IPS-NIHi7 (cell line): ENCODE data around the gene TRIM4.
A peak's percentile ranks its signal among the peaks of the same experiment; 100 is the strongest.
"Not testable (repeated sequence)": the region's sequence is repeated elsewhere in the genome, so short reads cannot be mapped to it uniquely, and the experiment has no call there.

ENCODE experiments used
- DNase-seq: peaks from one replicate; pipeline ENCODE4 v3.0.0; 2012; ENCODE audit warnings: mixed read lengths; ENCODE audit errors: extremely low spot score

Gene TRIM4, protein sequence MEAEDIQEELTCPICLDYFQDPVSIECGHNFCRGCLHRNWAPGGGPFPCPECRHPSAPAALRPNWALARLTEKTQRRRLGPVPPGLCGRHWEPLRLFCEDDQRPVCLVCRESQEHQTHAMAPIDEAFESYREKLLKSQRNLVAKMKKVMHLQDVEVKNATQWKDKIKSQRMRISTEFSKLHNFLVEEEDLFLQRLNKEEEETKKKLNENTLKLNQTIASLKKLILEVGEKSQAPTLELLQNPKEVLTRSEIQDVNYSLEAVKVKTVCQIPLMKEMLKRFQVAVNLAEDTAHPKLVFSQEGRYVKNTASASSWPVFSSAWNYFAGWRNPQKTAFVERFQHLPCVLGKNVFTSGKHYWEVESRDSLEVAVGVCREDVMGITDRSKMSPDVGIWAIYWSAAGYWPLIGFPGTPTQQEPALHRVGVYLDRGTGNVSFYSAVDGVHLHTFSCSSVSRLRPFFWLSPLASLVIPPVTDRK

DNA sequence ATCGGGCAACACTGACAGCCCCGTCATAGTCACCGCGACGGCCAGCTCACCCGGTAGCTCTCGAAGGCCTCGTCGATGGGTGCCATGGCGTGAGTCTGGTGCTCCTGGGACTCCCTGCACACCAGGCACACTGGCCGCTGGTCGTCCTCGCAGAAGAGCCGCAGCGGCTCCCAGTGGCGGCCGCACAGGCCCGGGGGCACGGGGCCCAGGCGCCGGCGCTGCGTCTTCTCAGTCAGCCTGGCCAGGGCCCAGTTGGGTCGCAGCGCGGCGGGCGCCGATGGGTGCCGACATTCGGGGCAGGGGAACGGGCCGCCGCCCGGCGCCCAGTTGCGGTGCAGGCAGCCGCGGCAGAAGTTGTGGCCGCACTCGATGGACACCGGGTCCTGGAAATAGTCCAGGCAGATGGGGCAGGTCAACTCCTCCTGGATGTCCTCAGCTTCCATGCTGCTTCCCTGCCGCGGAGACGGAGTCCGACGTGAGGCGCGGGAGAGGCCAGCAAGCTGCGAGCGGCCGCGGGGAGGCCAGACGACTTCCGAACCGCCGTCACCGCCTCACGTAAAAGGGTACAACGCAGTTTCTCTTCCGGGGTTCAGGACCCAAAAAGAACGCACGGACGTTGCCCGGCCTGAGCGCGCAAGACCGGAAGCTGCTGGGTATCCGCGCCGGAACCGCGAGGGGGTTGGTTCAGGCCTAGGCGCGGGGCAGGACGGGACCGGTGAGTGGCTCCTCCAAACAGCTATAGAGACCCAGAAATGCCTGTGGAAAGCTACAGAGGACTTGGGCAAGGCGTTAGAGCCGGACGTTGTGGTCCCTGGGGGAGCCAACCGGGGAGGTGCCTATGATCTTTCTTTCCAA, at the start of gene TRIM4:
Gene TRIM4, minus strand, starts transcription at position 572 of the 855 bp plus-strand sequence. Its CDS starts 129 bp downstream, at position 443.
- DNase-seq: peak; percentile 65

DNA sequence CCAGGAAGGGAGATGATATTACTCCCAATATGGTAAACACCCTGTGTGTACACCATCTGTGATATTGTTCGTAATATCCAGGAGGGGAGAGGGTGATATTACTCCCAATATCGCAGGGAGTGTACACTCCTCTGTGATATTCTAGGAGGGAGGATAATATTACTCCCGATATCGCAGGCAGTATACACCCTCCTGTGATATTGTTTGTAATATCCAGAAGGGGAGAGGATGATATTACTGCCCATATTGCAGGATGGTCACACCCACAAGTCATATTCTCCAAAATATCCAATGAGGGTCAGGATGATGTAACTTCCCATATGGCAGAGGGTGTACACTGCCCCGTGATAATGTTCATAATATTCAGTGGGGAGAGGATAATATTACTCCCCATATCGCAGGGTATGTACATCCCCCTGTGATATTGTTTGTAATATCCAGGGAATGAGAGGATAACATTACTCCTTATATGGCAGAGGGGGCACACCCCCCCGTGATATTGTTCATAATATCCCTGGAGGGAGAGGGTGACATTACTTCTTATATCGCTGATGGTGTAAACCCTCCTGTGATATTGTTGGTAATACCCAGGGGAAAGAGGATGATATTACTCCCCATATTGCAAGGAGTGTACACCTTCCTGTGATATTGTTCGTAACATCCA, 39.4 kb upstream of the TRIM4 start:
- DNase-seq: no peak

DNA sequence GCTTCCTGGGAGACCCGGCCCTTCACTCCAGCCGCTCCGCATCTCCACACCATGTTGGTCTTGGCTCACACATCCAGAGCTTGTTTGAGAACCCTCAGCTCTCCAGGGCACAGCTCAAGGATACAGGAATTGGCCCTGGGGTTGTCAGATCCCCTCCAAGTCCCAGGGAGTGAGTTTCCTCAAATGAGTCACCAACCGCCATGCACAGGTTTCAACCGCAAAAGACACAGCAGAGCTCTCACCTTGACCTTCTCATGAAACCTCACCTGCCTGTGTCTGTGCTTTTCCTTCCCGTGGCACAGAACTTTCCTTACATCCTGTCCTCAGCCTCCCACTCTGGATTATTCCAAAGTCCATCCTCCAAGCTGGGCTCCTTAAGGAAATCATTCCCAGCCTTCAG, 35.9 kb upstream of the TRIM4 start:
- no peak for DNase-seq

DNA sequence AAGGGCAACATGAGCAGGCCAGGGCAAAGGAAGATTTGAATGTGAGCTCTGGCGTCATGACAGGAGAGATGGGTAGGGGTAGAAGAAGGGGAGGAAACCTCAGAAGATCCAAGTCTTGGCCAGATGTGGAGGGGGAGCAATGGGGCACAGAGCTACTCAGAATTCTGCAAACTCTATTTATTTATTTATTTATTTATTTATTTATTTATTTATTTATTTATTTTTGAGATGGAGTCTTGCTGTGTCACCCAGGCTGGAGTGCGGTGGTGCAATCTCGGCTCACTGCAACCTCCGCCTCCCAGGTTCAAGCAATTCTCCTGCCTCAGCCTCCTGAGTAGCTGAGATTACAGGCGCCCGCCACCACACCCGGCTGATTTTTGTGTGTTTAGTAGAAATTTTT, 35.3 kb upstream of the TRIM4 start:
- DNase-seq: not testable (repeated sequence)

DNA sequence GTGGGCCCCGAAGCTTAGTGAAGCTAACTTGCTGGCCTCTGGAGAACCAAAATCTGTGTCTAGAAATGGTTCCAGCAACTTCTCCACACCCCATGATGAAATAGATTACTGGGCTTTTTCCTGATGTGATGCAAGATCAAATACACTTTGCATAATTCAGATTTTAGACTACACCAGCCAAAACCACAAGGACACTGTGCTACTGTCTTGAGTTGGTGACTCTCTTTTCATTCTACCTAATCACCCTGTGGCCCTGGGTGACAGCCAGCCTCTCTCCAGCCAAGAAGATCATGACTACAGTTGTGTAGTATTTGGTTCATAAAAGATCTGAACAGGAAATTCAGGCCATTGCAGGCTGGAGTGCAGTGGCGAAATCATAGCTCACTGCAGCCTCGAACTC, 34.3 kb upstream of the TRIM4 start:
- no peak for DNase-seq

DNA sequence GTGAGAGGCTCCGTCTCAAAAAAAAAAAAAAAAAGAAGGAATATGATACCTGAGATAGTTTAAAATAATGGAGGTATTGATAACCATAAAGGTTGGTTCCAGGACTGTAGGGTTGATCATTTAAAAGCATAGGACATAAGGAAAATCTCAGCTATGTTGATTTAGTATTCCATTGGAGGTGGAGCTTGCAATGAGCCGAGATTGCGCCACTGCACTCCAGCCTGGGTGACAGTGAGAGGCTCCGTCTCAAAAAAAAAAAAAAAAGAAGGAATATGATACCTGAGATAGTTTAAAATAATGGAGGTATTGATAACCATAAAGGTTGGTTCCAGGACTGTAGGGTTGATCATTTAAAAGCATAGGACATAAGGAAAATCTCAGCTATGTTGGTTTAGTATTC, 33.3 kb upstream of the TRIM4 start:
- not testable (repeated sequence) for DNase-seq

DNA sequence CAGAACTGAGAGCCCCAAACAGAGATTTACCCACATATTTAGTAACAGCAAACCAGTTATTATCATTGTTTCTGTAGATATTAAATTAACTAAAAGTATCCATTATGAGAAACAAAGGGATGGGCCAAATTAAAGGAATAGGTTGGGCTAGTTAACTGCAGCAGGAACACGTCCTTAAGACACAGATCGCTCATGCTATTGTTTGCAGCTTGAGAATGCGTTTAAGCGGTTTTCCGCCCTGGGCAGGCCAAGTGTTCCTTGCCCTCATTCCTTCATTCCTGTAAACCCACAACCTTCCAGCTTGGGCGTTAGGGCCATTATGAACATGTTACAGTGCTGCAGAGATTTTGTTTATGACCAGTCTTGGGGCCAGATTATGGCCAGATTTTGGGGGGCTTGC, 31.5 kb upstream of the TRIM4 start:
- not testable (repeated sequence) for DNase-seq

DNA sequence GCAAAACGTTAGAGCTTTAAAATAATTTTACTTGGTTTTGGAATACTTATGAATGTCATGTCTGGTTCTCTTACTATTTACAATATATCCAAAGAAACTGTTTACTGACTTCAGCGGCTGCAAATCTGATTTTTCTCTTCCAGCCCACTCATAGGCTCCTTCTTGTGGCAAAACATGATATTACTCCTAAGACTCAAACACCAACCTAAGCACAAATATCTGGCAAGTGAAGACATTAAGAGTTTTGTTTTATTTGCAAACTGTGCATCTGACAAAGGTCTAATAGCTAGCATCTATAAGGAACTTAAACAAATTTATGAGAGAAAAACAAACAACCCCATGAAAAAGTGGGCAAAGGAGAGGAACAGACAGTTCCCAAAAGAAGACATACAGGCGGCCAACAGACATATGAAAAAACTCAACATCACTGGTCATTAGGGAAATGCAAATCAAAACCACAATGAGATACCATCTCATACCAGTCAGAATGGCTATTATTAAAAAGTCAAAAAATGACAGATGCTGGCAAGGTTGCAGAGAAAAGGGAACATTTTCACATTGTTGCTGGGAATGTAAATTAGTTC, 30.4 kb upstream of the TRIM4 start:
- DNase-seq: no peak

DNA sequence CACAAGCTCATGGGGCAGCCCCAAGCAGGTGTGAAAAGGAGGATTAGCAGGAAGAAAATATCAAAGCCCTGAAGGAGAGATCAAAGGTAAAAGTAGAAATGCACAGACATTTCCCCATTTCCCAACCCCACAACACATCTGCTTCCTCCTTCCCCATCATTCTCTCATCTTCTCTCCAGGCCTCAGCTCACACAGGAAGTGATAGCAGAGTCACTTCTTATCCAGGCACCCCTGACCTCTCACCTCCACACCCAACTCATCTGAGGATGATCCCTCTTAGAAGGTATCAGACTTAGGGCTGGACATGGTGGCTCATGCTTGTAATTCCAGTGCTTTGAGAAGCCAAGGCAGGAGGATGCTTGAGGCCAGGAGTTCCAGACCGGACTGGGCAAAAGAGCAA, 28.3 kb upstream of the TRIM4 start:
- DNase-seq: no peak

DNA sequence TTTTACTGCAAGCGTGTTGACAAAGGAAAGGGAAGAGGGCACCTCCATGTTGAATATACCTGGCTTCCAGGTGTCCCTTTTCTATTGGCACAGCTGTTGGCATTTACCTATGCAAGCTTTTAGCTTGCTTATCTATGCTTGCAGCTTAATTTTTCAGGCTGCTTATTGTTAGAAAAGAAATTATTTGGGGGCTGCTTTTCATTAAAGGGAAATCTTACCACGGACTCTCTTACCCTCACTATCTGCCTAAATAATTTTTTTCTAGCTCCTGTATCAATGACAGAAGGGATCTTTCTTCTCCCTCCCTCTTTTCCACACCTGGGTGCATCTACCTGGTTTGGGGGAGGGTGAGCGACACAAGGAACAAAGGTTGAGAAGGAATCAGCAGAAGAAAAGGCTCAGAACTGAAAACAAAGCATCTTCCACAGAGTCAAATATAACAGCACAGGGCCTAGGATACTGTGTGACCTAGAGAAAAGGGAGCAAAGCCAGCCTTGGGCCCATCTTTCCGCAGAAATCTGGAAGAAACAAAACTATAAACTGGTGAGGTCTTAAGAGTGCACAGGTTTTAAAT, 25.3 kb upstream of the TRIM4 start:
- peak; percentile 18 for DNase-seq

DNA sequence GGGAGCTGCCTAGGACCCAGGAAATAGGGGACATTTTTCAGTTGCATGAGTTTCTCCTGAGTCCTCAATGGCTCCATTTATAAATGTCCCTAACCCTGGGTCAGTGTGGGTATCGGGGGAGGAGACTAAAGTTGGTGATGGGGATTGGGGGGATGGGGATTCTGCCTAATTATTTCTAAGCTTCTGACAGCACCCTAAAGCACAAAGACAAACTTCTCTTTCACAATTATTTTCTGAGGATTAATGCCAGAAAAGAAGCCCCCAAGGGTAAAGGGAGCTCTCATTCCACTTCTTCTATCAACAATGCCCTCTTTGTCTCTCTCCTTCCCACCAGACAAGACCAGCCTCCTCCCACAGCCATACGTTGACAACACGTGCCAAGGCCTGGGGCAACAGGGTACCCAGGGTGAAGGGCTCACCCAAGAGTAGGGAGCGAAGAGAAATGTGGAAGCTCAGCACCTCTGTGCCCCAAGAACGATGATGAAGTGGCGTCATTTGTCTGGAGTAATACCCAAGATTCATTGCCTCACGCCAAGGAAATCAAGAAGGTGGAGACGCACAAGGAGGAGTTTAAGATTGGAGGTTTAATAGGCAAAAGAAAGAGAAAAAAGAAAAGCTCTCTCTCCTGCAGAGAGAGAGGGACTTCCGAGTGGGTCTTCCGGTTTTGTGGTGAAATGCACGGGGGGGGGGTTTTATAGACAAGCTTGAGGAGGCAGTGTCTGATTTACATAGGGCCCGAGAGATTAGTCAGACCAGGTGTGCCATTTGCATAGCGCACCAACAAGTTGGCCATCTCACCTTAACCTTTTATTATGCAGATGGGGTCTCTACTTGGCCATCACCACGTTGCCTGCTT, 24.5 kb upstream of the TRIM4 start:
- DNase-seq: peak; percentile 55

DNA sequence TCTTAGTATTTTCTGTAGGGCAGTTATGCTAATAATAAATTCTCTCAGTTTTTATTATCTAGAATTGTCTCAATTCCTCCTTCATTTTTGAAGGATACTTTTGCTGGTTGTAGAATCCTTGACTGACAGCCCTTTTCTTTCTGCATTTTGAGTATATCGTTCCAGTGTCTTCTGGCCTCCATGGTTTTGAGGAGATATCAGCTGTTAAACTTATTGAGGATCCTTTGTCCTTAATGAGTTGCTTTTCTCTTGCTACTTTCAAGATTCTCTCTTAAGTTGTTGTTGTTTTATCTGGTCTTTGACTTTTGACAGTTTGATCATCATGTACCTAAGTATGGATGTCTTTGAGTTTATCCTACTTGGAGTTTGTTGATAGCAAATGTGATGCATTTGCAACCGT, 19.0 kb upstream of the TRIM4 start:
- DNase-seq: no peak

DNA sequence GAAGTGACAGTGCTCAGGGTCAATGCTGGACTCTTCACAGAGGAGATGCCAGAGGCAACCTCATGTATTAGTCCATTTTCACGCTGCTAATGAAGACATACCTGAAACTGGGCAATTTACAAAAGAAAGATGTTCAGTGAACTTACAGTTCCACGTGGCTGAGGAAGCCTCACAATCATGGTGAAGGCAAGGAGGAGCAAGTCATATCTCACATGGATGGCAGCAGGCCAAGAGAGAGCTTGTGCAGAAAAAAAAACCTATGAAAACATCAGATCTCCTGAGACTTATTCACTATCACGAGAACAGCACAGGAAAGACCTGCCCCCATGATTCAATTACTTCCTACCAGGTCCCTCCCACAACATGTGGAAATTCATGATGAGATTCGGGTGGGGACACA, 15.7 kb upstream of the TRIM4 start:
- DNase-seq: not testable (repeated sequence)

DNA sequence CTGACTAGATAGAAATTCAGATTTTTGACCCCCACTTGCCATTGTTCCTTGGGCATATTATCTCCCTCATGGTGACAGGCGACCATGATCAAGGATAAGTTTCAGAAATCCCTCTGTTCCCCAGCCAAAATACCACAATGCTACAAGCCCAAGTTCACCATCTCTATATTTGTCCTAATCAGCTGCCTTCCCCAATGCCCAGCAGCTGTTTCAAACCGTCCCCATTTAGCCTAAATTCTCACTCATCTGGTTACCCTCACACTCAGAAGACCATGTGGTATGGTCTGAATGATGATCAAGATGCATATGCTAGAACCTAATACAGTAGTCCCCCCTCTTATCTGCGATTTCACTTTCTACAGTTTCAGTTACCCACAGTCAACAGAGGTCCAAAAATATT, 11.0 kb upstream of the TRIM4 start:
- DNase-seq: no peak

DNA sequence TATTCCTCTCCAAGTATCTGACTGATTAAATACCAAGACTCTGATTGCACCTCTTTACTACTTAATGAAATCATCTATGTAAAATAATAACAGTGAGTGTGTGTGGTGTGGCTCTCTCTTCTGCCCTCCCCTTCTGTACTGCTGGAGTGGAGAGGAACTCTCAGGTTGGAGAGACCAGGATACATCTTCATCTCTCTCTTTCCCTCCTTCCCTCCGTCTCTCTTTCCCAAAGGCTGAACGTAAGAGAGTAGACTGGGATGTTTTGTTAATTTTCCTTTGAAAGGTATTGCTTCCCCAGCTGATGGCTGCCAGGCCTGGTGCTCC, 10.4 kb upstream of the TRIM4 start:
- no peak for DNase-seq

DNA sequence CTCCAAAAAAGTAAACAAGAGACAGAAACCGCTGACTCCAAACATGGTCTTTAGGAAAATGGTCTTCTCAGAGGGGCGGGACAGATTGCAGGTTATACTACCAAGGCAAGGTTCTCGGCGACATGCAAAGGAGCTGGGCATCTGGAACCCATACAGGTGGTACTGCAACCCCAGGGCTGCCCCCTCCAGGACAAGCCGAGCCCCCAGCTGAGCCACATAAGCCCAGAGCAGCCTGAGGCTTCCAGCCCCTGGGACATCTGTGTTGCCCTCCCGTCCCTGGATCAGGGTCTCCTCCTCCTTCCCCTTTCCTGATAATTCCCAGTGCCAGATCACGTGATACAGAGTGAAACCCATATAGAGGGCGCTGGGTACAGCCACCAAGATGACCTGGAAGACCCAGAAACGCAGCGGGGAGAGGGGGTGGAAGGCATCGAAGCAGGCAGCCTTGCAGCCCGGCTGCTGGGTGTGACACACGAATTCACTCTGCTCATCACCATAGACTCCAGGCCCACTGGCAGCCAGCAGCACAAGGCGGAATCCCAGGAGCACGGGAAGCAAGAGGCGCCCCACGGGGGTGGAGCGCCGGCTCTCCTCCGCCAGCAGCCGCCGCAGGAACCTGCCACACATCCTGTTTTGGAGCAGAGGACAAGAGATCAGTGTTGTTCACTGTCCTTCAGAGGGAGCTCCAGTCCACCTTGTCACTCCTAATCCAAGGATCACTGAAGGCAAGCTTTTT, 9.8 kb upstream of the TRIM4 start, which contains the start of gene GJC3:
Gene GJC3, minus strand, starts transcription at position 627 of the 736 bp plus-strand sequence. Its CDS starts 0 bp downstream, at position 627.
- DNase-seq: peak; percentile 91

DNA sequence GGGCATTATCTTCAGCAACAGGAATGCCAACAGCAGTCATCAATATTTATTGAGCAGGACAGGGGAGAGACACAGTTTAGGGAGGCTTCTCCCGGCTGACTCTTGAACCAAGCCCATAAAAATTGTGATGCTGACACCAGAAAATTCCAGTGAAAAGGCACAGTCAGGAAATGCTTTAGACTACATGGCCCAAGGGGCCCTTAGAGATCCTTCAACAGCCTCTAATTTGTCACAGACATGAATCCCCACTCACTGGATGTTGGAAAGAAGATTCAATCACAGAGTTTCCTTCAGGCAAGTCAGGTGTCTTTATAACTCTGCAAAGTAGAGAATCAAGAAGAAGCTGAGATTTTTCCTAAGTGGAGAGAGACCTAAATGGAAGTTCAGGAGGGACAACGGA, 8.9 kb upstream of the TRIM4 start:
- DNase-seq: no peak

DNA sequence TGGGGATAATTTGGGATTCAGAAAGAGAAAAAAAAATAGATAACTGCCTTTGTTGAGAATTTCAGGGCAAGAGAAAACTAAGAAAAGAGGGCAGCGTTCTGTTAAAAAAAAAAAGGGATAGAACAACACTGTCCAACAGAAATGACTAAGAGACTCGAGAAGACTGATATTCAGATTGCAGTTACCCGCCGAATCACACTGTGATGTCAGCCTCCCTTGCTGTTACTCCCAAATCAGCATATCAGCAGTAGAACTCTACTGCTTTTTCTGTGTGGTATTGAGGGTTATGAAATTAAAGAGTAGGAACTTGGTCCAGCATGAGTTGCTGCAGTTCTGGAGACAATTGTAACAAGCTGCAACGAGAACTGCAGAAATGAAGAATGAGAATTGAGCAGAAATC, 8.2 kb upstream of the TRIM4 start:
- DNase-seq: no peak

DNA sequence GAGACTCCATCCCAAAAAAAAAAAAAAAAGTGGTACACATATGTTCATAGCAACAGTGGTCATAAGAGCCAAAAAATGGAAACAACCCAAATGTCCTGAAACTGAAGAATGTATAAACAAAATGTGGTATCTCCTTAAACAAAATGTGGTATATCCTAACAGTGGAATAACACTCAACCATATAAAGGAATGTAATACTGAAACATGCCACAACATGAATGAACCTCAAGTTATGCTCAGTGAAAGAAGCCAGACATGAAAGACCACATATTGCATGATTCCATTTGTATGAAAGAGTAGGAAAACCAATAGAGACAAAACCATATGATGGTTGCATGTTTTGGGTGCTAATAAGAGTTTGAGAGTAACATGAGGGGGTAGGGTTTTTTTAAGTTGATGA, 7.0 kb upstream of the TRIM4 start:
- DNase-seq: no peak

DNA sequence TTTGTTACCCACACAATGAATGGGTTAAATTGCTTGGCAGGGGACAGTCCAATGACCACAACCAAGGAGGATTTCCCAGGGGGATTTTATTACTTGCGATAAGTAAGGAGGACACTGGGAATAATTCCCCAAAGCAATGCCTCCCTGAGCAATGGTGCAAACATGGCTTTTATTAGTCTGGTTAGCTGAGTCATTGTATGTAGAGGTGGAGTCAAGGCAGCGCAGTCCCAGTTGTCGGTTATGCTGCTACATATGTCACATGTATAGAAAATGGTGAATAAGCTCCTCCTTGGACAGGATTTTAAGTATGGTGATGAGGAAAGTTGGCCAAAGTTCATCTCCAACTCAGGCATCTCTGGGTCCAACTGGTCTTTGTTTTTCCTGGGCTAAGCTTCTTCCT, 3.9 kb upstream of the TRIM4 start:
- DNase-seq: no peak
